Fibroblast of gingiva (primary cell): ENCODE data around the gene DBNDD1.

Experiments used
- DNase-seq: peaks from one replicate; pipeline ENCODE4 v3.0.0-alpha.2; 2011; ENCODE audit warnings: low read depth

DBNDD1 gene

GRCh38 chr16:89960966-89961365 lies 58.3 kb downstream of the DBNDD1 start:
- no peak for DNase-seq

- DNase-seq = no peak
Observed at GRCh38 chr16:89958596-89958995, 60.7 kb downstream of the DBNDD1 start.

GRCh38 chr16:89958068-89958467 lies 61.2 kb downstream of the DBNDD1 start:
- no peak for DNase-seq

GRCh38 chr16:89957216-89957785 lies 62.0 kb downstream of the DBNDD1 start:
- no peak for DNase-seq

DNA sequence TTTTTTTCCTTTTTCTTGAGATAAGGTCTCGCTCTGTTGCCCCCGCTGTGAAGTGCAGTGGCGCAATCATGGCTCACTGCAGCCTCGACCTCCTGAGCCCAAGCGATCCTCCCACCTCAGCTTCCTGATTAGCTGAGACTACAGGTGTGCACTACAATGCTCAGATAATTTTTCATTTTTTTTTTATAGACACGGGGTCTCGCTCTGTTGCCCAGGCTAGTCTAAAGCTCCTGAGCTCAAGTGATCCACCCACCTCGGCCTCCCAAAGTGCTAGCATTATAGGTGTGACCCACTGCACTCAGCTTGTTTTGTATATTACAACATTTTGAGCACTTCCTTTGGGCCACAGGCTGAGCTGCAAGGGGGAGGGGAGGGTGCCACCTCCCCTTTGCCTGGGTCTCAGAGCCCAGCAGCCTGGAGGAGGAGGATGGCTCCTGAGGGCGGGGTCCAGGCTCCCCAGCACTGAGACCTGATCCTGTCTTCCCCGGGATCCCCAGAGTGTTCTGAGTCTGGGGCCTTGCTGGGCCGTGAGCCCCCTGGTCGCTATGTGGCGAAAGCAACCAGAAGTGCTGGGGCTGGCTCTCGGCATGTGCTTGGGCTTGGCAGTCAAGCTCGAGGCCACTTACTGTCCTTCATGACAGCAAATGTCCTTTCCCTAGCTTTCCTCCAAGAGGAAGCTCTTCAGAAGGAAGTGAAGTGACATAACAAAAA lies 62.6 kb downstream of the DBNDD1 start:
- DNase-seq = no peak

GRCh38 chr16:89955001-89955685 lies 64.1 kb downstream of the DBNDD1 start:
- DNase-seq = no peak
